Measurements from ENCODE around the gene MICA.

GRCh38 chr6:31405996-31406395 is 2.6 kb downstream of the MICA start:
- TF ChIP-seq CTCF (IDR thresholded peaks at IDR 0.05), result no peak
- TF ChIP-seq POLR2A (IDR thresholded peaks at IDR 0.05), result no peak
